ENCODE results near the gene KLHL5.

The KLHL5 gene

GRCh38 chr4:39037491-39037825 lies 24.6 kb upstream of the KLHL5 start:
- Histone ChIP-seq H2AFZ (no peak overlapping the region), H3K9me3 (ENCODE audit: control insufficient read depth, low read length) (no peaks in the 10 kb centered on the region), H3K27me3 (ENCODE audit: control insufficient read depth, insufficient read depth, low read length) (no peaks in the 10 kb centered on the region), H3K9ac (no peak overlapping the region), H3K36me3 (ENCODE audit: control insufficient read depth, insufficient read depth, low read length) (no peaks in the 10 kb centered on the region), H3K27ac (no peak overlapping the region), H3K4me3 (ENCODE audit: low read depth, low read length) (no peak overlapping the region), H3K4me2 (ENCODE audit: low read length) (no peak overlapping the region), H3K4me1 (no peaks in the 10 kb centered on the region), H3K79me2 (no peaks in the 10 kb centered on the region)
- TF ChIP-seq, protein P1, sequence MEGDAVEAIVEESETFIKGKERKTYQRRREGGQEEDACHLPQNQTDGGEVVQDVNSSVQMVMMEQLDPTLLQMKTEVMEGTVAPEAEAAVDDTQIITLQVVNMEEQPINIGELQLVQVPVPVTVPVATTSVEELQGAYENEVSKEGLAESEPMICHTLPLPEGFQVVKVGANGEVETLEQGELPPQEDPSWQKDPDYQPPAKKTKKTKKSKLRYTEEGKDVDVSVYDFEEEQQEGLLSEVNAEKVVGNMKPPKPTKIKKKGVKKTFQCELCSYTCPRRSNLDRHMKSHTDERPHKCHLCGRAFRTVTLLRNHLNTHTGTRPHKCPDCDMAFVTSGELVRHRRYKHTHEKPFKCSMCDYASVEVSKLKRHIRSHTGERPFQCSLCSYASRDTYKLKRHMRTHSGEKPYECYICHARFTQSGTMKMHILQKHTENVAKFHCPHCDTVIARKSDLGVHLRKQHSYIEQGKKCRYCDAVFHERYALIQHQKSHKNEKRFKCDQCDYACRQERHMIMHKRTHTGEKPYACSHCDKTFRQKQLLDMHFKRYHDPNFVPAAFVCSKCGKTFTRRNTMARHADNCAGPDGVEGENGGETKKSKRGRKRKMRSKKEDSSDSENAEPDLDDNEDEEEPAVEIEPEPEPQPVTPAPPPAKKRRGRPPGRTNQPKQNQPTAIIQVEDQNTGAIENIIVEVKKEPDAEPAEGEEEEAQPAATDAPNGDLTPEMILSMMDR (IDR thresholded peaks at IDR 0.05), result no peak

GRCh38 chr4:39037941-39038340 lies 24.1 kb upstream of the KLHL5 start:
- no peaks in the 10 kb centered on the region for H3K79me2 ChIP-seq
- H3K4me3 ChIP-seq (ENCODE audit: low read depth, low read length), result no peak overlapping the region
- TF ChIP-seq, protein P1 (IDR thresholded peaks at IDR 0.05), result no peak
- H3K27ac ChIP-seq, result no peak overlapping the region
- H3K36me3 ChIP-seq (ENCODE audit: control insufficient read depth, insufficient read depth, low read length), result no peaks in the 10 kb centered on the region
- no peaks in the 10 kb centered on the region for H3K27me3 ChIP-seq (ENCODE audit: control insufficient read depth, insufficient read depth, low read length)
- H3K4me1 ChIP-seq, result no peaks in the 10 kb centered on the region
- H2AFZ ChIP-seq, result no peak overlapping the region
- H3K4me2 ChIP-seq (ENCODE audit: low read length), result no peak overlapping the region
- no peak overlapping the region for H3K9ac ChIP-seq
- no peaks in the 10 kb centered on the region for H3K9me3 ChIP-seq (ENCODE audit: control insufficient read depth, low read length)

DNA sequence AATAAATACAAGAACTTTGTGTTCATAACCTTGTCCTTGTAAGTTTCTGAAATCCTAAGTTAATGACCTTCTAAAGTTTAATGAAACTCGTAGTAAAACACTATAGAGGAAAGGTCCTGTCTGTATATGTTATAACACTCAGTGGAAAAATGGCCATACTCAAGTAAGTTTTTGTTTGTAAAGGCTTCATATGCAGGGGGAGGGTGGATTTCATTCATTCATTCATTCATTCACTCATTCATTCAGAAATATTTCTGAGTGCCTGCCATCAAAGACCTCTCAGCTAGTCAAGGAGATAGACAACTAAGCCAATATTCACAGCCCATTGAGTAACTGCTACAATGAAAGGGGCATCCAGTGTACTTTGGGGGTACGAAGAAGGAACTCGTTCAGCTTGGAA lies 22.9 kb upstream of the KLHL5 start:
- H3K9me3 ChIP-seq (ENCODE audit: control insufficient read depth, low read length), result no peaks in the 10 kb centered on the region

DNA sequence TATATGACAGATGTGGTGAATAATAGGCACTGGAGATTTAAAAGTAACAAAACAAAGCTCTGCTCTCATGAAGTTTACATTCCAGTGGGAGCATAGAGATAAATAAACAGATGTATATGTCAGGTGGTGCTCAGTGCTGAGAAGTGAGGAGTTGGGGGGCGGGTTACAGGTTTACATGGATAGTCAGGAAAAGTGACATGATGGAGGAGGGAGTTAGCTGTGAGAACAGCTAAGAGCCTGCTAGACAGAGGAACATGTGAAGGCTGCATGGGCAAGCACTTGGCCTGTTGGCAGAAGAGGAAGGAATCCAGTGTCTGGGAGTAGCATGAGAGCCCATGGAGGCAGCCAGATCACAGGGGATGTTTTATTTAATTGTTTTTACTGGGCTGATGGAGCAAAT lies 19.7 kb upstream of the KLHL5 start:
- Histone ChIP-seq H2AFZ (peak overlapping the region; percentile 24), H3K79me2 (no peaks in the 10 kb centered on the region), H3K4me2 (ENCODE audit: low read length) (no peak overlapping the region), H3K4me3 (ENCODE audit: low read depth, low read length) (no peak overlapping the region), H3K36me3 (ENCODE audit: control insufficient read depth, insufficient read depth, low read length) (no peaks in the 10 kb centered on the region), H3K27ac (no peak overlapping the region), H3K9me3 (ENCODE audit: control insufficient read depth, low read length) (no peaks in the 10 kb centered on the region), H3K4me1 (no peaks in the 10 kb centered on the region), H3K27me3 (ENCODE audit: control insufficient read depth, insufficient read depth, low read length) (no peaks in the 10 kb centered on the region), H3K9ac (no peak overlapping the region)
- TF ChIP-seq, protein P1 (IDR thresholded peaks at IDR 0.05), result no peak

More for the DNA sequence above, 22.9 kb upstream of the KLHL5 start:
- Histone ChIP-seq H3K27me3 (ENCODE audit: control insufficient read depth, insufficient read depth, low read length) (no peaks in the 10 kb centered on the region), H3K36me3 (ENCODE audit: control insufficient read depth, insufficient read depth, low read length) (no peaks in the 10 kb centered on the region), H3K79me2 (no peaks in the 10 kb centered on the region), H3K4me1 (no peaks in the 10 kb centered on the region), H3K4me3 (ENCODE audit: low read depth, low read length) (no peak overlapping the region), H3K27ac (no peak overlapping the region), H2AFZ (no peak overlapping the region), H3K9ac (no peak overlapping the region), H3K4me2 (ENCODE audit: low read length) (no peak overlapping the region)
- TF ChIP-seq, protein P1 (IDR thresholded peaks at IDR 0.05), result no peak

DNA sequence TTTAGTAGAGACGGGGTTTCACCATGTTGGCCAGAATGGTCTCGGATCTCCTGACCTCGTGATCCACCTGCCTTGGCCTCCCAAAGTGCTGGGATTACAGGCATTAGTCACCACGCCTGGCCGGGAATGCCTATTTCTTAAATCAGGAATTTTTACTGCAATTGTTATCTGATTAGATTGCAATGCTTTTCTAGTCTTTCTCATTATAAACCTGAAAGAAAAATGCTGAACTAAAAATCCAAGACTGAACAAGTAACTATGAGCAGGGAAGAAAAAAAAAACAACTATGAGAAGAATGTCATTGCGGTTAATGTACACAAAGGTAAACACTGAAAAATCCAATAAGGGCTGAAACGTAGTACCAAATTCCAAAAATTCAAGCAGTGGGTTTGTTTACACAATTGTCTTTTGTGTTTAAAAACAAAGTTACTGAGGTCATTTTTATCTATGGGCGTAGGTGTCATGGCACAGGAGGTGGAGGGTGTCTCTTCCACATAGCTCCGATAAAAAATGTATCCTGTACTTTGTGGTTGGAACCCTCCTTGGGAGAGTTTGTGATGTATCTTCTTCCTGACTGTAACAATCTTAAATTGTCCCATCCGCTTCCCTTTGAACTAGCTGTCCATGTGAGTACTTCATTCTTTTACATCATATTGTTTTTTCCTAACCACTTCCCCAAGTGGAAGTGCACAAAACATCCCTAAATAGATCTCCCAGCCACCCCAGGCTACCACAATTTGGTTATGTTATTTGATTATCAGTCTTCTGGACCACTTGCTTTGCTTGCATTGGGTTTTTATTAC lies 18.8 kb upstream of the KLHL5 start:
- no peak overlapping the region for H3K4me3 ChIP-seq (ENCODE audit: low read depth, low read length)
- H3K4me1 ChIP-seq, result no peaks in the 10 kb centered on the region
- H3K9ac ChIP-seq, result no peak overlapping the region
- H3K79me2 ChIP-seq, result no peaks in the 10 kb centered on the region
- no peaks in the 10 kb centered on the region for H3K9me3 ChIP-seq (ENCODE audit: control insufficient read depth, low read length)
- no peak overlapping the region for H3K4me2 ChIP-seq (ENCODE audit: low read length)
- H3K36me3 ChIP-seq (ENCODE audit: control insufficient read depth, insufficient read depth, low read length), result no peaks in the 10 kb centered on the region
- peak overlapping the region; percentile 74 for H3K27ac ChIP-seq
- TF ChIP-seq, protein P1 (IDR thresholded peaks at IDR 0.05), result no peak
- H2AFZ ChIP-seq, result peak overlapping the region; percentile 66
- H3K27me3 ChIP-seq (ENCODE audit: control insufficient read depth, insufficient read depth, low read length), result no peaks in the 10 kb centered on the region
